HG03442 (cell line): ENCODE data around the gene ZFP36L1.

ENCODE experiments used
- ATAC-seq: cut with Tn5 transposase; IDR thresholded peaks from one replicate; pipeline ENCODE4 v1.9.1; 2021; ENCODE audit warnings: mild to moderate bottlenecking, moderate library complexity; ENCODE audit not compliant: unreplicated experiment

Gene ZFP36L1

DNA sequence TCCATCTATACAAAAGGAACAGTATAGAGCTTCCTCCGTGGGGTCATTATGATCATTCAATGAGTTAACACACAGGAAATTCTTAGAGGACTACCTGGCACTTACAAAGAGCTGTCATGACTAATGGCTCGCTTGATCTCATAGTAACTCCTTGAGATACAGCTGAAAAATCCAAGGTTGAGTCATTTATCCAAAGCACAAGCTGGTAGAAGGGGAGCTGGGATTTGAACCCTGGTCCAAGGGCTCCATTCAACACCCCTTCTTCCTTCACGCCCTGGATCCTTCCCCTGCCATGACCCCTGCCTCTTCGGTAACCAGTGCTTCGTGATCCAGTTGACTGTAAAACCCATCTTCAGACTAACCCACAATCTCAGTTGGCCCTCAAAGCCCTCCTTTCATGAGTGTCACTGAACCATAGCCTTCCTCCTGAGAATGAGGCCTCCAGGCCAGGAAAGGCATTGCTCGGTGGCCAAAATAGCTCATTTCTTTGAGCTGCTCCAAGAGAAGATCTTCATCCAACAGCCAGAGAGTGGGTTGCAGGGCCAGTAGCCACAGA lies 7.8 kb downstream of the ZFP36L1 start:
- no peak for ATAC-seq

GRCh38 chr14:68784226-68784910 lies 8.5 kb downstream of the ZFP36L1 start:
- no peak for ATAC-seq

DNA sequence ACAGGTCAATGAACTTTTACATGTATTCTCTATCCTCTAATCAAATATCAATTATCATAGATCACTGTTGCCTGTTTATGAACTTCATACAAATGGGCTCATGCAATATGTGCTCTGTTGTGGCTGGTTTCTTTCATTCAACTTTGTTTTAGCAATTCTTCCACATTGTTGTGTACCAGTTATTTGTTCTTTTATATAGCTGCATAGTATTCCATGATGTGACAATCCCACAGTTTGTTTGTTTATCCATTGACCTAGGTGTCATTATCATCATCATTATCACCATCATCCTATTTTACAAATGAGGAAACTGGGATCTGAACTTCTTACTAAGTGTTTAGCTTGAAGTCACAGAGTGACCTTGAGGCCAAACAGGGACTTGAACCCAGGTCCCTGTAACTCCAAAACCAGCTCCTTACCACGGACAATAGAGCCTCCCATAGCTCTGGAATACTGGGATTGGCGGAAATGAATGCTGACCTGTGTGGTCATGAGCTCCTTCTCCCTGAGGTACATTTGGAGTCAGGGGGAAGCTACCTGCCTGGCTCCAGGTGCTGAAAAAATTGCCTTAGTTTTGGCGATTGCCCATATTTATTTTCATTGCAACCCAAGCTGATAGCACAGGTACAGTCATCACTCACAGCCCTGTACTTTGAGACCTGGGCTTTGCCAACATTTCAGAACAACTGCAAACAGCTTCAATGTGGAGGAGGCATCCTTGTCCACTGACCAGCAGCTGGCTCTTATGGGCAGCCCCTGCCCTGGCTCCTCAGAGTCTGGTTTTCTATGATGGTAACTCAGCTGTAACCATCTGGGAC lies 9.2 kb downstream of the ZFP36L1 start:
- no peak for ATAC-seq

DNA sequence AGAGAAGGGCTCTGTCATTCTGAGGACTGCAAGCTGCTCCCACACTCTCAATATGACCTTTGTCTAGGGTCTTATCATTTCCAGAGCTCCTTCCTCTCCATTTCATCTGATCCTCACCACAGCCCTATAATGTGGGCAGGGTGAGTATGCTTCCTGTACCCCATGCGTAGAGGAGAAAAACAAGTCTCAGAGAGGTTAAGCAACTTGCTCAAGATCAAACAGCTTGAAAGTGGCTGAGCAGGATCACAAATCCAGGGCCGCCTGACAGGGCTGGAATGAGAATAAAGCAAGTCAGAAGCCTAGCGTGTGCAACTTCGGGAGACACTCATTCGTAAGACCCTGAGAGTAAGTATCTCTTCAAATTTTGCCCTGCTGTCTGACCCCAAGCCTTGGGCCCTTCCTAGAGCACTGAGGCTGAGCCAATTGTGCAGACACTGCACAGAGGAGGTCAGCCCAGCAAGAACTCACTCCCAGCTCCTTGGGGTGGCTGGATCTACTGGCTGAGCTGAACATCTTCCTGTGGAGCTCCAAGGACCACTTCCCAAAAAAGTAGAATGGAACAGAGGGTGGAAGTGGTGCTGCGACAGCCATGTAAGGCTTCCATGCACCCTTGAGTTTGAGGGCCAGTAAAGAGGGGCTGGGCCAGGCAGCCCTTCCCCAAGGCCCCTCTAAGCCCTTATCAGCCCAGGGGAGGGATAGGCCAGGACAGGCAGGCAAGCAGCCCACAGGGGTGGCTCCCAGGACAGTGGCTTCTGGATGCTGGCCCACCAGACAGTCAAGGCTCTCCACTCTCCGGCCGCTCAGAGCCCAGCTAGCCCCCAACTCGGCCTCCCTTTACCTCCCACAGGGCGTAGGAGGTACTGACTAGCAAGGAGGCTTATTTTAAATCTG lies 10.5 kb downstream of the ZFP36L1 start:
- no peak for ATAC-seq

GRCh38 chr14:68781161-68782021 lies 11.5 kb downstream of the ZFP36L1 start:
- ATAC-seq = no peak

DNA sequence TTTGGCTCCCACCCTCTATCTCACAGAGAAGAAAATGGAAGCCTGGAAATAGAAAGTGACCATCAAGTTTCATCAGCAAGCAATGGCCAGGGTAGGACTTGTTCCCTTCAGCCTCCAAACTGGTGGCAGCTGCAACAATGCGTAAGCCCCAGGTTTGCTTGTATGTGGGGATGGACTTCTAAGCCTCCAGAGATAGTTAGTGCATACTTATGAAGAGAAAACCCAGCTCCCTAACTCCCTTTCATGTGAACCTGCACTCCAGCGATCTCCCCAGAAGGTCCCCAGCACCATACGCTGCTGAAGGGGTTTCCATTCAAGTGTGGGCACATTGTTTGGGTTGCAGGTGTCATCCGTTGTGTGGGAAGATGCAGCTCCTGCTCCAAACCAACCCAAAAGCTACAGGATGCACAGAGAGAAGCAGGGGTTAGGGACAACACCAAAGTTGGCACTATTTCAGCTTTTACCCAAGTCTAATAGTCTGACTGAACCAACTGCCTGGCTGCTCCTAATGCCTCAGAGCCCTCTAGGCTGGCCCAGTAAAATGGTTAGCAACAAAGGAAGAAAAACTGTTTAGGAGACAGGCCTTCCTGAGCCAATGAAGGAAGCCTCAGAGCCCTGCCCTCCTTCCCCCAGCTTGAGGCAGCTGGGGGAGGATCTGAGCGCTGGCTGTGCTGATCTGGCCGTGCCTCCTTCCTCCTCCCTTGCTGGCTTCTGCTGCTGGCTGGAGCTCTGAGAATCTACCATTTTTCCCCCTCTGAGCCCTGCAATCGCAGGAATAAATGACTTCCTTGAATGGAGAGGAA lies 12.3 kb downstream of the ZFP36L1 start:
- no peak for ATAC-seq

DNA sequence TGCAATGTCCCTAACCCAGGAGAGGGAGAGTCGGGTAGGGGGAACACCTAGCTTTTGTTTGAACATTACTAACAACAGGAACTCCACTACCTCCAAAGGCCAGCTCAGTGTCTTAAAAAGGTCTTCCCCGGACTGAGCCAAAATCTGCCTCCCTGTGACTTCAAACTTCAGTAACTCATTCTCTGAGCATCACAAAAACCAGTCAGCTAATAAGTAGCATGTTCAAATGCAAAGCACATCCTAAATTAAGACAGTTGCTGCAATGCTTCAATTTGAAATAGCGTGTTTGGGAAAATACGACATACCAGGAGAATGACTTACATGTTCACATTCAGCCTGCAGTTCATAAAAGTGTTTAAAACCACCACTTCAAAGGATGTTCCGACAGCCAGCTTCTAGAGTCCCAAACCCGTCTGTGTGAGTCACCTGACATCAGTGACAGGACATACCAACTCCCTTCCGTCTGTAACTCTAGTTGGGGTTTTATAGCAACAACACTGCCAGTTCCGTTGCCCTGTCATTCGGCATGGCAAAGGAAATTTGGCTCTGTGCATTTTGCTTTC lies 13.0 kb downstream of the ZFP36L1 start:
- ATAC-seq = no peak

GRCh38 chr14:68777644-68778043 lies 15.2 kb downstream of the ZFP36L1 start:
- ATAC-seq = no peak

- ATAC-seq = no peak
Measured at GRCh38 chr14:68775614-68776126, 17.2 kb downstream of the ZFP36L1 start.

DNA sequence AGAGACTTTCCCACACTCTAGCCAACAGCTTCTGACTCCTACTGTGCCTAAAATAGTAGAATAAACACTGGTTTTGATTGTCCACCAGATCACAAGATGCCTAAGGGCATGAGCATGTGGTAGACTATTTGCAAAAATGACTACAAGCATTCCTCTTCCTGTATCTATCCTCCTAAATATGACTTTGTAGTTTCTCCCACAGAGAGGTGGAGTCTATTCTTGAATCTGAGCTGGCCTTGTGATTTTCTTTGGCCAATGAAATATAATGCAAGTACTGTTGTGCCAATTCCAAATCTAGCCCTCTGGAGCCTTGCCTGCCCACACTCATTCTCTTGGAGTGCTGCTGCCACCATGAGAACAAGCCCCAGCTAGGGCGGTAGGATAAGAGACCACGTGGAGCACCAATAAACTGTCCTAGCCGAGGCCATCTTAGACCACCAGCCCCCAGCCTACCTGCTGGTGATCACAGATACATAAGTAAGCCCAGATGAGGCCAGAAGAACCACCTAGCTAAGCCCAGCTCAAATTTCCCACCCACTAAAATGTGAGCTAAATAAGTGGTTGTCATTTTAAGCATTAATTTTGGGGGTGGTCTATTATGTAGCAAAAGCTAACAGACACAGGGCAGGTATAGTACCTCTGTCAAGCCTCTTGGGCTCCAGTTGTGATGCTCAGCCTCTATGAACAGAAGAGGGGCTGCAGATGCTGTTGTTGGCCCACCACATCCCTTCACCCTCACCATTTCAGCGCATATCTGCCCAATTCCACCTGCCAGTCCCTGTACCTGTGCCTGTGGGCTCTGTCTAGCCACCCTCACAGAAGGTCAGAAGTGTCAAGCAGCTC lies 17.9 kb downstream of the ZFP36L1 start:
- no peak for ATAC-seq

- no peak for ATAC-seq
Measured at GRCh38 chr14:68772761-68773381, 20.0 kb downstream of the ZFP36L1 start.

GRCh38 chr14:68771631-68772030 lies 21.2 kb downstream of the ZFP36L1 start:
- no peak for ATAC-seq

GRCh38 chr14:68770553-68771286 lies 22.1 kb downstream of the ZFP36L1 start:
- ATAC-seq = no peak

- no peak for ATAC-seq
Measured at GRCh38 chr14:68770051-68770450, 22.8 kb downstream of the ZFP36L1 start.

- ATAC-seq = no peak
Measured at GRCh38 chr14:68768316-68768715, 24.6 kb downstream of the ZFP36L1 start.

DNA sequence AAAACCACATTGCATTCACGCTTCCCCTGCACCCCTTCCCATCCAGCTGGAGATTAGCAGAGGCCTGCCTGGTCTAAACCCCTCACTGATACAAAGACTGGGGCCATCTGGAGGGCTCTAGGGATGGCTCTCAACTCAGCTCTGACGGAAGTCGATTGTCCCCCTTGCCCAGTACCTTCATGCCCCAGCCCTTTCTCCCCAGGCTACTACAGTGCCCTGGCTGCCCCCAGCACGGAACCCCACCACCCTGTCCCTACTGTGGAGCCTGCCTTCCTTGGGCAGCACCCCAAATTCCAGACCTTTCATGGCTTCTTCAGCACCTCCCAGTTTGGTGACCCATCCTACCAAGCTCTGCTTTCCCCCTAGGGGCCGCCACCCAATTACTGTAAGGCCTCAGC lies 25.6 kb downstream of the ZFP36L1 start:
- ATAC-seq = no peak
